ENCODE data around the gene TTC9C.
A peak's percentile ranks its signal among the peaks of the same experiment; 100 is the strongest.

- TF ChIP-seq ATF1 (CRISPR knock-in tag; IDR thresholded peaks at IDR 0.05) (0 out of 2 replicates have a peak, but pooled peaks have one; percentile 38), CTCF (IDR thresholded peaks at IDR 0.05) (no peak)
- TF ChIP-seq, protein P1, sequence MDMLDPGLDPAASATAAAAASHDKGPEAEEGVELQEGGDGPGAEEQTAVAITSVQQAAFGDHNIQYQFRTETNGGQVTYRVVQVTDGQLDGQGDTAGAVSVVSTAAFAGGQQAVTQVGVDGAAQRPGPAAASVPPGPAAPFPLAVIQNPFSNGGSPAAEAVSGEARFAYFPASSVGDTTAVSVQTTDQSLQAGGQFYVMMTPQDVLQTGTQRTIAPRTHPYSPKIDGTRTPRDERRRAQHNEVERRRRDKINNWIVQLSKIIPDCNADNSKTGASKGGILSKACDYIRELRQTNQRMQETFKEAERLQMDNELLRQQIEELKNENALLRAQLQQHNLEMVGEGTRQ (CRISPR knock-in tag; IDR thresholded peaks at IDR 0.05): peak; percentile 99
Measured at GRCh38 chr11:62678770-62679696, 49.3 kb upstream of the TTC9C start, which contains the start of gene UBXN1.
